K562 (cell line): ENCODE measurements around the gene SLC25A48. TPM values are rescaled to one million over a fixed set of nuclear protein-coding genes. Genes with fewer than 3 reads are reported as not detected.
A peak's percentile ranks its signal among the peaks of the same experiment; 100 is the strongest.

Source experiments
- ATAC-seq: fragments of 200-7000 bp; cut with Tn5 transposase; 3 replicates; pipeline ENCODE4 v1.9.1; 2020; ENCODE audit warnings: moderate library complexity
- BruUV-seq: library from RNA; stranded (reverse); fragments of 400-500 nt; replicated peaks from 2 replicates; lab custom pipeline; 2021; lab: Mats Ljungman, UMichigan
- CTCF ChIA-PET: fragments of 300-600 bp; formaldehyde crosslinking; extraction: SDS; loops from one replicate; lab custom pipeline; 2021; ENCODE audit warnings: low intra/inter-chr PET ratio; lab: Yijun Ruan, JAX
- POLR2A ChIA-PET: fragments of 300-600, 350-650 bp; sonication (Branson Sonifier 250); formaldehyde crosslinking; extraction: SDS; loops from one replicate; lab custom pipeline; 2021; ENCODE audit warnings: antibody characterized with exemption, inconsistent platforms; lab: Yijun Ruan, JAX
- DNase-seq, 4 experiments: peaks; one replicate each; pipeline versions ENCODE4 v3.0.0 to v3.0.0-alpha.2; 2011 to 2018; ENCODE audit warnings: low spot score in 3 of 4, mixed read lengths in 3 of 4; ENCODE audit errors: extremely low read depth in 1 of 4
- FAIRE-seq: peaks from 2 replicates; lab custom pipeline; 2011; peaks lifted over from hg19 to GRCh38; lab: Jason Lieb, UNC
- H2AFZ ChIP-seq: 2 replicates; pipeline ENCODE4 v1.6.0; 2011; ENCODE audit warnings: low read depth, low read length, control low read depth, inconsistent platforms
- H3K27ac ChIP-seq: fragments of 200-600 bp; 3 replicates; pipeline ENCODE4 v1.8.0; 2011; ENCODE audit warnings: low read depth, mild to moderate bottlenecking, control low read depth, inconsistent platforms, low read length, moderate library complexity, mixed read lengths; ENCODE audit errors: extremely low read depth
- H3K27me3 ChIP-seq, 2 experiments: fragments of 300-600 bp in 1 of 2; 2 replicates in 1 of 2; 3 replicates in 1 of 2; pipeline versions ENCODE4 v1.6.0 to v1.8.0; 2011; ENCODE audit warnings: inconsistent platforms in 2 of 2, low read length in 2 of 2, mild to moderate bottlenecking in 1 of 2, mixed read lengths in 1 of 2, moderate library complexity in 1 of 2; ENCODE audit not compliant: control insufficient read depth in 2 of 2, insufficient read depth in 2 of 2
- H3K36me3 ChIP-seq: fragments of 300-600 bp; 3 replicates; pipeline ENCODE4 v1.8.0; 2011; ENCODE audit warnings: mild to moderate bottlenecking, low read length, inconsistent platforms; ENCODE audit not compliant: control insufficient read depth, insufficient read depth
- H3K4me1 ChIP-seq, 2 experiments: fragments of 200-600 bp in 1 of 2; replicated peaks in 1 of 2; 2 replicates in 1 of 2; 3 replicates in 1 of 2; pipeline versions ENCODE4 v1.5.1 to v1.8.0; 2011; ENCODE audit warnings: inconsistent platforms in 2 of 2, low read length in 2 of 2, mild to moderate bottlenecking in 1 of 2, mixed read lengths in 1 of 2, moderate library complexity in 1 of 2; ENCODE audit not compliant: control insufficient read depth in 2 of 2, insufficient read depth in 2 of 2
- H3K4me2 ChIP-seq: 2 replicates; pipeline ENCODE4 v1.6.1; 2011; ENCODE audit warnings: low read length, control low read depth, inconsistent platforms, mixed read lengths; ENCODE audit not compliant: insufficient read depth
- H3K4me3 ChIP-seq: fragments of 200-600 bp; sonication (generic), shearing (Covaris generic); 2 replicates; pipeline ENCODE4 v1.5.1; 2016; ENCODE audit warnings: control low read depth, inconsistent platforms
- H3K79me2 ChIP-seq: fragments of 200-600 bp; 3 replicates; pipeline ENCODE4 v1.8.0; 2011; ENCODE audit warnings: low read length, inconsistent platforms; ENCODE audit not compliant: control insufficient read depth, insufficient read depth
- H3K9ac ChIP-seq, 2 experiments: 2 replicates each; pipeline versions ENCODE4 v1.6.0 to v1.6.1; 2011; ENCODE audit warnings: low read depth in 2 of 2, low read length in 2 of 2, control low read depth in 1 of 2, inconsistent platforms in 1 of 2, mild to moderate bottlenecking in 1 of 2, mixed read lengths in 1 of 2; ENCODE audit not compliant: insufficient read depth in 1 of 2
- H3K9me1 ChIP-seq: one replicate; pipeline ENCODE4 v1.6.0; 2011; ENCODE audit warnings: inconsistent platforms, mild to moderate bottlenecking, low read length, moderate library complexity; ENCODE audit not compliant: control insufficient read depth, insufficient read depth
- H3K9me3 ChIP-seq: replicated peaks from 2 replicates; pipeline ENCODE4 v1.5.1; 2011; ENCODE audit warnings: low read depth, low read length, inconsistent platforms; ENCODE audit not compliant: control insufficient read depth, insufficient read depth
- H4K20me1 ChIP-seq: replicated peaks from 2 replicates; pipeline ENCODE4 v1.6.1; 2011; ENCODE audit warnings: low read length, inconsistent platforms, mixed read lengths; ENCODE audit not compliant: control insufficient read depth, insufficient read depth
- CTCF ChIP-seq, 3 experiments: IDR thresholded peaks in 2 of 3; conservative IDR thresholded peaks in 1 of 3; 2 replicates each; pipeline ENCODE4 v1.5.1; 2011 to 2012; ENCODE audit warnings: low read length in 3 of 3, mild to moderate bottlenecking in 3 of 3, control low read depth in 2 of 3, improper control_type of control experiment in 1 of 3, inconsistent platforms in 1 of 3, low read depth in 1 of 3, mixed read lengths in 1 of 3, moderate library complexity in 1 of 3; ENCODE audit not compliant: insufficient read depth in 2 of 3
- CTCFL ChIP-seq: IDR thresholded peaks from 2 replicates; pipeline ENCODE4 v1.6.1; 2011; ENCODE audit warnings: borderline replicate concordance, low read depth, mild to moderate bottlenecking, moderate library complexity, low read length; ENCODE audit not compliant: insufficient read depth, poor library complexity, severe bottlenecking
- HMGN3 ChIP-seq: IDR thresholded peaks from 2 replicates; pipeline ENCODE4 v1.6.1; 2011; ENCODE audit warnings: borderline replicate concordance, low read depth, mild to moderate bottlenecking, mixed read lengths, low read length; ENCODE audit not compliant: insufficient read length; ENCODE audit errors: extremely low read depth
- MAFF ChIP-seq: IDR thresholded peaks from 2 replicates; pipeline ENCODE4 v1.6.1; 2012; ENCODE audit warnings: low read length, improper control_type of control experiment
- ZNF561 ChIP-seq: fragments of 450-650 bp; formaldehyde crosslinking; conservative IDR thresholded peaks from 2 replicates; pipeline ENCODE4 v1.4.0; 2020; ENCODE audit warnings: mild to moderate bottlenecking, moderate library complexity
- WGBS: fragments of 100-300 bp; shearing (Covaris generic); methylation state at CpG from one replicate; pipeline ENCODE4 v1.1.6; 2016; ENCODE audit warnings: low coverage, mixed read lengths; ENCODE audit not compliant: insufficient coverage; ENCODE audit errors: missing lambda C conversion rate; 5-methylcytosine and 5-hydroxymethylcytosine counted together
- in situ Hi-C: fragments of 300-500 bp; cut with MboI; formaldehyde crosslinking; loops from 4 replicates; pipeline ENCODE4 v1.15.0; 2018; ENCODE audit warnings: inconsistent platforms, mixed read lengths
- intact Hi-C: fragments of 100-400 bp; cut with micrococcal nuclease; formaldehyde crosslinking; loops from 2 replicates; pipeline ENCODE4 v1.14.2; 2022
- polyA plus RNA-seq, 8 experiments: library from polyadenylated mRNA; depleted of rRNA in 4 of 8; stranded (reverse) in 5 of 8; unstranded in 3 of 8; fragments of >200 nt; fragmentation: Nextera tagmentation in 2 of 8; fragmentation: Illumina TruSeq in 1 of 8; extraction: Ambion mirVana in 2 of 8; extraction: Trizol in 1 of 8; gene quantifications; 2 replicates each; pipeline versions ENCODE4 v1.2.1 to v1.2.3, GENCODE V29; 2011 to 2014; ENCODE audit warnings: inconsistent platforms in 1 of 8, missing spikeins in 1 of 8
- total RNA-seq, 7 experiments: library from RNA; depleted of rRNA in 6 of 7; stranded (reverse); fragments of >200 nt in 6 of 7; fragmentation: Illumina TruSeq in 2 of 7; extraction: Trizol in 2 of 7; gene quantifications; 2 replicates each; pipeline versions ENCODE4 v1.2.1 to v1.2.3, GENCODE V29; 2011 to 2021; ENCODE audit warnings: low replicate concordance in 1 of 7
- TF ChIP-seq, protein P1 (sequence below): fragments of 250-450 bp; sonication (Bioruptor Pico); IDR thresholded peaks from 2 replicates; pipeline ENCODE4 v1.9.0; 2021; ENCODE audit warnings: mild to moderate bottlenecking

The SLC25A48 gene
- total and polyA plus RNA-seq, 9 of the 15 experiments (the other 6 are each of a cell fraction or from before 2014, with no cell fraction given), result 0.08 to 0.35 (median 0.23) TPM; not detected in 1

DNA sequence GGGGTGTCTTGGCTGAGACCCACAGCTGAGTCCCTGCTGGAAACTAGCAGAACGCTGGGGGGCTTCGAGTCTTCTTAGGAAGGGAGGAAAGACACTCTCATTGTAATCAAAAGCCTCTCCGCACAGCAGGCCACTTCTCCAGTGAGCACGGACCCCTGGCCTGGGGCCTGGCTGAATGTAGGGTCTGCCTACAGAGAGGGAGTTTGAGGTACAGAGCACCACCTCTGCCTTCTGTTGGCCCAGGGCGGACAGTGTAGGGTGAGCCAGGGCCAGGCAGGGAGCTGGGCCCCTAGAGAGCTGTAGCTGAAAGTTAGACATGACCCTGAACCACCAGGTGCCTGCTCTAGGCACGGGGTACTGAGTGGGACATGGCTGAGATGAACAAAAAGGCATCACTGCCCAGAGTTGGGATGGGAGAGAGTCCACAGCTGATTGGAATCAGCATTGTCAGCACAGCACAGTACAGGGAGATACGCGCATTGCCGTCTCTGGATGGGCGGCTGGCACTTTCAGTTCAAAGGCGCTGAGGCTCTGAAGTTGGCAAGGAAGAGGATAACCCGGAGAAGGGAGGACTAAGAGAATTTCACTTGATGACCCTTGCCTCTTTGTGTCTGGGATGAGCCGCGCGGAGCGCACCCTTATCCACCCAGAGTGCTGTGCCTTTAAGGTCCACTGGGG is 363 bp upstream of the SLC25A48 start:
- intact Hi-C loops, result loop anchor here (5.0 kb wide), 1 partner anchor 367 kb away; no protein-coding TSS in a partner anchor
- DNase-seq (peak in 2 of 4 experiments; percentile 52 to 54), FAIRE-seq (peak; percentile 82), ATAC-seq (peak; percentile 95)
- Histone ChIP-seq H3K4me3 (no peak overlapping the region), H3K36me3 (no peaks in the 10 kb centered on the region), H3K27me3 (peaks cover 2 to 42% of the 10 kb centered on the region in 2 experiments; a peak in 3 of 5 replicates), H3K9ac (no peak overlapping the region), H2AFZ (no peak overlapping the region), H3K9me3 (no peaks in the 10 kb centered on the region), H3K79me2 (no peaks in the 10 kb centered on the region), H4K20me1 (peaks cover 3% of the 10 kb centered on the region; the same call in 1 of the 2 replicates), H3K9me1 (no peaks in the 10 kb centered on the region), H3K4me2 (no peak overlapping the region), H3K4me1 (peaks cover 0 to 9% of the 10 kb centered on the region in 2 experiments; a peak in 1 of 5 replicates), H3K27ac (no peak overlapping the region)
- BruUV-seq, result no TSS peak
- WGBS, result 1% methylated on average over 16 of the region's 16 CpGs
- ChIA-PET CTCF (no interaction called here), POLR2A (interaction anchor here (0.6 kb wide), 1 partner anchor 372 kb away, joined by 4 read pairs; no protein-coding TSS in a partner anchor)
- TF ChIP-seq CTCF (IDR thresholded peaks at IDR 0.05 in 2 of 3, conservative IDR thresholded peaks at IDR 0.05 in 1 of 3; ENCODE audit: insufficient read depth in 2 of 3, low read depth in 1 of 3, low read length in 3 of 3), result peak in 2 of 3 experiments; percentile 52 to 74; a peak in 5 of 6 replicates
- TF ChIP-seq, protein P1, sequence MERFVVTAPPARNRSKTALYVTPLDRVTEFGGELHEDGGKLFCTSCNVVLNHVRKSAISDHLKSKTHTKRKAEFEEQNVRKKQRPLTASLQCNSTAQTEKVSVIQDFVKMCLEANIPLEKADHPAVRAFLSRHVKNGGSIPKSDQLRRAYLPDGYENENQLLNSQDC (CRISPR knock-in tag), result no peak
- no peak for TF ChIP-seq HMGN3
- 0 out of 2 replicates have a peak, but pooled peaks have one; percentile 13 for TF ChIP-seq MAFF
- peak; percentile 31 for TF ChIP-seq CTCFL
- TF ChIP-seq ZNF561, result no peak
- in situ Hi-C loops, result loop anchor here (5.0 kb wide), 1 partner anchor 277 kb away; no protein-coding TSS in a partner anchor
